HG03571 (cell line): ENCODE data around the gene HEATR9.

ENCODE experiments used
- ATAC-seq: cut with Tn5 transposase; IDR thresholded peaks from one replicate; pipeline ENCODE4 v1.9.1; 2021; ENCODE audit not compliant: unreplicated experiment

Gene HEATR9

DNA sequence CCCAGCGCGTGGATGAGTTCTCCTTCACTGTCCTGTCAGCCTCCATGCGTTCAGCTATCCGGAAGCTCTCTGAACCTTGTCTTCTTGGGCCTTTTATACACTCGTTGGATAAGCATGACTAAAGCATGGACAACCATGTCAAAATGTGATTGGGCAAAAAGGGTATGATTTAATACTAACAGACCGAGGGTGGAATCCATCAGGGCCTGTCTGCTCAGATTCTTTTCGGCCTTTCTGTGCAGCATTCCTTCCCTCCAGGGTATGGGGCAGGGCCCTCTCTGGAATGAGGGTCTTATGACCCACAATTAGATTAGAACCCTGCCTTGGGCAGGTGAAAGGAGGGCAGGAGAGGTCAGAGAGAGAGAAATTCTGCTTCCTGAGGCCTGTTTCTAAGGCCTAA lies 25.5 kb upstream of the HEATR9 start:
- no peak for ATAC-seq

DNA sequence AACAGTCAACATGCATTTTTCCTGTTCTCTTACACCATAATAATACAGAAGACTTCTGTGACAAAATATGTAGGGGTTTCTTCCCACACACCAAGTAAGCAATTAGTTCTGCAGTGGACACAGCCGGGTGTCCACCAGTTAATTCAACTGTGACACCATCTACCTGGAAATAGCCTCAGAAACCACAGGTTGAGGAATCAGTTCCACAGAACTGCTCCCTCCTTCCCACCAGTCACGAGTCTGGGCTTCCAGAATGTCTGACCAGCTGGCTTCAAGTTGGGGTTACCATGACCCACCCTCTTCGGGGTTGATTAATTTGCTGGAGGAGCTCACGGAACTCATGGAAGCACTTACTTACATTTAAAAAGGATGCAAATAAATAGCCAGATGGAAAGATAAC lies 25.1 kb upstream of the HEATR9 start:
- no peak for ATAC-seq

DNA sequence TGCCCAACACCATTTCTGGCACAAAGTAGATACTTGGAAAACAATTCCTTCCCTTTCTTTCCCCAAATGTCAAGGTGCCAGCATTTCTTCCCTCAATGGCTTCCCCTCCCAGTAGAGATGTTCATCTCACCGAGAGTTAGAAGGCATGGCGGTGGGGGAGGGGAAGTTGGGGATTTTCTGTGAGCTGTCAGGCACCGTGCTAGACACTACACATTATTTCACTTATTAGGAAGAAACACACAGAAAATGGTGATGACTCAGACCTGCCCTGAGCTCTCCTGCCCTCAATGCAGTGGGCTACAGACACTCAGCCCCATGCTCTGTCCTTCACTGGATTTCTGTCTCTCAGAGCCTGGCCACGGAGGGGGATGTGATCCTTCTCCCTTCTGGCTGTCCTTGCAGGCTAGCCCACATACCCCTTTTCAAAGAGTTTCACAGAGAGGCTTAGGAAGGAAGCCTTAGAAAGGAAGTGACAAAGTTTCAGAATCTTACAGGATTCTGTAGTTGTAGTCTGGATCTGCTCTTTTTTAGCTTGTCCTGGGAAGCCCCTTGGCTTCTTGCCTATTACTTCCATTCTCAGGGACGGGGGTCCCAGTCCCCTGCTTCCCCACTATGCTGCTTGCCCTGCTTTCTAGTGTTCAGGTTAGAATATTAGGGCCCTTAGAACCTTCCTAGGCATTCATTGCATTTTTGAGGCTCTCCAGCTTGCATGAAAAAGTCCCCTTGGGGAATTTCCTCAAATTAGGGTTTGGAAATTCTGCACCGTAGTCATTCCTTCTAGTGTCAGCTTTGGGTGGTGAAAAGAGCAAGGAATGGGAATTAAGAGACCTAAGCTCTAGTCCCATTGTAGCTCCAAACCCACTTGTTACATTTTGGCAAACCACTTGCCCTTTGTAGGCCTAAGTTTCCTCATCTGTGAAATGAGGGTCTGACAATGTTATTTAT lies 23.7 kb upstream of the HEATR9 start:
- no peak for ATAC-seq

DNA sequence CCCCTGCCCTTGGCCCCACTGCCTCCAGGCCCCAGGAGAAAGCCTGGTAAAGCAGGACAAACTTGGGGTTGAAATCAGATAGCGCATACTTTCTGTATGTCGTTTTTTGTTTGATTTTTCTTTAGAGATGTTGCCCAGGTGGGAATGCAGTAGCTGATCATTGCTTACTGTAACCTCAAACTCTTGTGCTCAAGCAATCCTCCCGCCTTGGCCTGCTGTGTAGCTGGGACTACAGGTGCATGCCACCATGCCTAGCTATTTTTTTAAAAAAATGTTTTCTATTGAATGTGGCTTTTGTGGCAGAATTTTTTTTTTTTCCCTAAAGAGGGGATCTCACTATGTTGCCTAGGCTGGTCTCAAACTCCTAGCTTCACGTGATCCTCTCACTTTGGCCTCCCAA lies 22.6 kb upstream of the HEATR9 start:
- ATAC-seq = no peak

DNA sequence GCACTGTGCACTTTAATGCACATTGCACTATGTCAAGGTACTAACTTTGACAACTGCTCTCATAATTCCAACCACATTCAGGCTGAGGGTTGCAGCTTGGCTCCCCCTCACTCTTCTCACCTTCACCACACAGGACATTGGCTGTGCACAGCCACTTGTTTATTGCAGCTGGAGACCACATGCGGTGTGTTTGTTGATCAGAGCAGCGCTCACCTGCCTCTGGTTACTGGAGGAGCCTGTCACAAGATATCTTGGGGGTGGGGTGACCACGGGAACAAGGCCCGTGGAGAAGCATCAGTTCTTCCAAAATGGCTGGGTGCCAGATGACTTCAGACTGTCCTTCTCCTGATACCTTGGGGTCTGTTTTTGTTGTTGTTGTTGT lies 22.1 kb upstream of the HEATR9 start:
- no peak for ATAC-seq

DNA sequence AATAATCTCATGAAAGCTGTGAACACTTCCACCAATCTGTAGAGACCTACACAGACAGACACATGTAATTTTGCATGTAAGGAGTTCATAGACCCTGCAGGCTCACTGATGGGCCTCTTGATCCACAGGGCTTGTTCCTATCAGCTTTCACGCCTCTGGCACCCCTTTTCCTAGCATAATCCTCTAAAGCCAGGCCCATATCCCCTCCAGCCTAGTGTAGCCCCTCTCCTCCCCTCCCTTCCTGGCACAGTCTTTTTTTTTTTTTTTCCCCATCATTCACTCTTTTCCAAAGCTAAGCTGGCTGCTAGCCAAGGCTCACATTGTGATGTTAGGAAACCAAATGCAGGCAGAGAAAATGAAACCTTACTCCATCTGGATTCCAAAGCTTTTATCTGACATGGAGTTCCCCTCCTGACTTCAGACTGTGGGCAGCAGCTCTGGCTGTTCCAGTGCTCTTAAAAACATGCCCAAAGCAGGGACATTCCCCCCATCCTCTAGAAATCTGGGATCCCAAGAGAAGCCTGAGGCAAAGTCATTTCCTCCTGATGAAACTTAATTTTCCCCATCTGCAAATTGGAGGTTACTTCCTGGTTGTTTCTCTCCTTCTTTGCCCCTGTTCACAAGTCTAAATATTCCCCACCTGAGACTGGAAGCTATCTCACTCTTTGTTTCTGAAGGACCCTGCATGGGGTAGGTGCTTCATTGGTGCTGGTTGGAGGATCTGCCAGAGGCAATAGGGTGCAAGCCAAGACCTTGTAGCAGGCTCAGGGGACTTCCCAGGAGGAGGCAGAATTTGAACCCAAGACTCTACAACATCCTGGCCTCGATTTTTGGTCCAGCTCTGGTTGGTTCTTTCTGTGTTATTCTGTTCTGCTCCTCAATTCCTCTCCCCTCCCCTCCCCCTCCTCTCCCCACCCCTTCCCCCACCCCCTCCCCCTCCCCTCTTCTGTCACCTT lies 21.4 kb upstream of the HEATR9 start:
- no peak for ATAC-seq

DNA sequence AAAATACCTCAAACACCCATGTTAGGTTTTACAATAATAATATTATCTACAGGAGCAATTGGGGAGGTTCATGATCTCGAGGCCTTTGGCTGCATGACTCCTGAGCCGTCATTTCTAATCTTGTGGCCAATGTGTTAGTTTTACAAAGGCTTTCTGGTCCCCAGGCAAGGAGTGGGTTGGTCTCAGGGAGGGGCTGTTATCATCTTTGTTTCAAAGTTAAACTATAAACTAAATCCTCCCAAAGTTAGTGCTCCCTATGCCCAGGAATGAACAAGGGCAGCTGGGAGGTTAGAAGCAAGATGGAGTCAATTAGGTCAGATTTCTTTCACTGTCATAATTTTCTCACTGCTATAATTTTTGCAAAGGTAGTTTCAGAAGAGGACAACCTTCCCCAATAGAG lies 20.6 kb upstream of the HEATR9 start:
- ATAC-seq = no peak

DNA sequence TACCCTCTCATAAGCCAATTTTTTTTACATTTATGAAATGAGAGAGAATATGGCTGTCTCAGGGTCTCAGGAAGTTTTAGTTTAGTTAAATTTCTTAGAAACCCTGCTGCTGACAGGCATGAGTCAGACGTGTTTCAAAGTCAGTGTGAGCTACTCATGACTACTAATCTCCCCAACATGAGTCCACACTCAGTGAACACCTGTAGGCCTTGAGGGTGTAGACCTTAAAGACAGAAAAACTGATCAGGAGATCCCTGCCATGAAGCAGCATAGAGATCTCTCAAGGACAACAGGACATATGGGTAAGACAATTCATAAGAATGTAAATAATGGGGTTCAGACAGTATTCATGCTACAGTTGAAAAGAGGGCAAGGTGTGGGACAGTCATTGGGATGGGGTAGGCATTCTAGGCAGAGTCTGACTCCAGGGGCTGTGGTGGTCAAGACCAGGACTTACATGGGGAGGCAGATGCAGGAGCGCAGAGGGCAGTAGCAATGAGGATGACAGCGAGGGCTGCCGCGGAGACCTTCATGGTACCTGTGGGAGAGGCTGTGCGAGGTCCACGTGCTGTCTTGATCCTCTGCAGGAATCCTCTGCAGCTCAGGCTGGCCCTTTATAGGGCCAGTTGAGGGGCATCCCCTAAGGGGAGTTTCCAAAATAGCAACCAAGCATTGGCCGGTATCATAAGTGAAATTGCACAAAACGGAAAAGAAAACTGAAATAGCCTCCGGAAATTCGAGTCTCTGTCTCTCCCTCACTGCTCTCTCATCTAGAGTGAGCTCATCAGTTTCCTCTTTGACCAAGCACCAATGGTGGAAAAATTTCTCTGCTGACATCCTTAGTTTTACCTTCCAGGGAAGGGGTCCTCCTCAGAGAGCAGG lies 11.3 kb upstream of the HEATR9 start, which contains the start of gene CCL5:
Gene CCL5 (minus strand): TSS at position 588 of the 882 bp plus-strand sequence.
- peak; percentile 81 for ATAC-seq

DNA sequence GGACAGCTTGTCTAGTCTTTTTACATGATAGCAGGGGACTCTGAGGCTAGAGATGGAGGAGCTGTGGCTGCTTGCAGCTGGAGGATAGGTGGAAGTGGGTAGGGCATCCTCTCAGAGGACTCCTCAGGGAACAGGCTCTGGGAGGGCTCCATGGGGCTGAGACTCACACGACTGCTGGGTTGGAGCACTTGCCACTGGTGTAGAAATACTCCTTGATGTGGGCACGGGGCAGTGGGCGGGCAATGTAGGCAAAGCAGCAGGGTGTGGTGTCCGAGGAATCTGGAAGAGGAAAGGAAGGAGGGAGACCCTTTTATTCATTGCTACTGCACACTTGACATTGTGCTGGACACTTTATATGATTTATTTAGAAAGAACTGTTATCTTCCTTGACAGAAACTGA lies 9.7 kb upstream of the HEATR9 start:
- no peak for ATAC-seq

DNA sequence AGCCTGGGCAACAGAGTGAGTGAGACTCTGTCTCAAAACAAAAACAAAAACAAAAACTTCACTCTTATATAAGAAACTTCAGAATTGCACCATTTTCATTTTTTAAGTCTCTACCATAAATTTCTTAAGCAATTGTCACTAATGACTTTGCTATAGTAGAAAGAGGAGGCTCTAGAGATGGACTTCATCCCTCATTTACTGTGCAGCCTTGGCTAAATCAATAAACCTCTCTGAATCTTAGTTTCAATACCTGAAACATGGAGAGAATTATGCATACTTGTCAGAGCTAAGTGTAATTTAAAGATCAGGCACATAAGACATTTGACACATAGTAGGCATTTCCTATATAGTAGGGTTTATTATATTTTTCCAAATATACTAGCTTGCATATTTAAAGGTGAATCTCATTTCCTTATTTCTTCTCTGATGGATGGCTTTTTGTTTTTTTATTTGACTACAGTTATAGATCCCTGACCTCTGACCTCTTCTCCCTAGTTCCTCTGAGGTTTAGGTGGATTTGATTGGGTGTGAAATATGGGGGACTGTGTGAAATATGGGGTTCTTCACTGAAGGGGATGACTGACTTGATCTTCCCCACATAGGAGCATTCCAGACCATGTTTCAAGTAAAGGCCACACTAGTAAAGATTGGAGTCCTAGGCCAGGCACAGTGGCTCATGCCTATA lies 8.8 kb upstream of the HEATR9 start:
- no peak for ATAC-seq

DNA sequence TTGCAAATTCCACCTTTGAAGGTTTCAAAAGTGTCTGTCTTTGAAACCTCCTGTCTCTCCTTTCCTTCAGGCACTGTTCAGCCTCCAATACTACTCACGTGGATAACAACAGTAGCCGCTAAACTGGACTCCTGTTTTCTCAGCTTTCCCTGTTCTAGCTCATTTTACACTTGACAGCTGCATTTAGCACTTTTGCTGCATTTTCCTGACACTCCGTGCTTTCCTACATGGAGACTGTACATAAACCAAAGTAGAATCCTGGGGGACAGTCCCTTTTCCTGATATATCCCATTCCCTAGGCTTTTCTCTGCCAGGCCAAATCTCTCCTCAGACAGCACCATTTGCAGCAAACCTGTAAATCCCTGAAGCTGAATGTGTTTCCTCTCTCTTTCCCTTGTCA lies 7.8 kb upstream of the HEATR9 start:
- ATAC-seq = no peak

DNA sequence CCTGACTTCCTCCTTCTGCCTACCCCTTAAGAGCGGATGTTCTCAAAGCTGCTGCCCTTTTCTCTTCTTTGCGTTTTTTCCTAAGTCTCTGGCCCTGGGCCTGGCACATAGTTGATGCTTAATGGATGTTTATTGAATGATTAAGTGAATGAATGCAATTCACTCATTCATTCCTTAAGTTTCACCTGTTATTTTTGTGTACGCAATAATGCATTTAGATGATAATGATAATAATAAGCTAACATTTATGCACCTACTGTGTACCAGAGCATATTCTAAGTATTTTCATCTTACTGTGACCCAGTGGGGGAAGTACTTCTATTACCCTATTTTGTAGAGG lies 7.1 kb upstream of the HEATR9 start:
- no peak for ATAC-seq

DNA sequence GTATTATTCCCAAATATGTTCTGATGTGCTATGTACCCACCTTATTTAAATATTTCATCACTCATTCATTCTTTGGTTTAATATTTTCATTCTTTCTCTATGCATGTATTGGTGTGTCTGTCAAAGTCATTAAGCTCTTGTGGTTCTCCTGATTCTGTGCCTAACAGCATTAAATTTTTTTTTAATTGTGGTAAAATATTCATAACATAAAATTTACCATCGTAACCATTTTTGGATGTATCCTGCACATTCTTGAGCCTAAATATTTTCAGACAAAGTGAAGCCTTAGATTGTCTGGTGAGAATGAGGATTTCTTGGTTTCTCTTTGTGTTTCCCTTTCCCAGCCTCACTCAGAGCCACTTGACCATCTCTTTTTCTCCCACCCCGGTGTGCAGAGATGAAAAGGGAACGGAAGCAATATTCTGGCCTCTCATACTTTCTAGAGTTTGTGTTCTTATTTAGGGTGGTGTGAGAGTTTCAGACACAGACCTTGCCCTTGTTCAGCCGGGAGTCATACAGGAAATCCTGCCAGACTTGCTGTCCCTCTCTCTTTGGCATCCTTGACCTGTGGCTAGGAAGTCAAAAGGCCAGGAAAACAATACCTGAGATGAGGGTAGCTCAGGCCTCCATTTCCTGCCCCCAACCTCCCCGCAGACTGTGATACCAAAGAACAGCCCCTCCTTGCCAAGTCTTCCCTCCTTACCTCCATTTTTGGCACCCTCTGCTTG lies 6.5 kb upstream of the HEATR9 start:
- ATAC-seq = no peak

DNA sequence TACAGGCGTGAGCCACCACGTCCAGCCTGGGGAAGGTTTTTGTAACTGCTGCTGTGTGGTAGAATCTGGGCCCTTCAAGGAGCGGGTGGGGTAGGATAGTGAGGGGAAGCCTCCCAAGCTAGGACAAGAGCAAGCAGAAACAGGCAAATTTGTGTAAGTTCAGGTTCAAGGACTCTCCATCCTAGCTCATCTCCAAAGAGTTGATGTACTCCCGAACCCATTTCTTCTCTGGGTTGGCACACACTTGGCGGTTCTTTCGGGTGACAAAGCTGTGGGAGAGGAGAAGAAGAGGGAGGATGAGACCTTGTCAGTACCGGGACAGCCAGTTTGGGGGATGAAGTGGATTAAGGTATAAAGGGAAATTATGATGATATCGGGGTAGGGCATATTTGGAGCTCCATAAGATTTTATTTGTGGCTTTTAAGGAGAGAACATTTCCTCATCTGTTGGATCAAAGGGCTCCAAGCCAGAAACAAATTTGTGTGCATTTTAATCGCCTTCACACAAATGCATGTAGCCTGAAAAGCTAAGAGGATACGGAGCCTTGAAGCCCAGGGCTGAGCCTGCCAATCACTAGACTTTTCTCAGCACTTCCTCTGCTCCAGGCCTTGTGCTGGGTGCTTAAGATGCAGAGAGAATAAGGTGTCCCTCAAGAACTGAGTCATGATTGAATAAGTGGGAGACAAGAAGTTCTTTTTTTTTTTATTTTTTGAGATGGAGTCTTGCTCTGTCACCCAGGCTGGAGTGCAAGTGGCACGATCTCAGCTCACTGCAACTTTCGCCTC lies 3.7 kb upstream of the HEATR9 start:
- no peak for ATAC-seq

DNA sequence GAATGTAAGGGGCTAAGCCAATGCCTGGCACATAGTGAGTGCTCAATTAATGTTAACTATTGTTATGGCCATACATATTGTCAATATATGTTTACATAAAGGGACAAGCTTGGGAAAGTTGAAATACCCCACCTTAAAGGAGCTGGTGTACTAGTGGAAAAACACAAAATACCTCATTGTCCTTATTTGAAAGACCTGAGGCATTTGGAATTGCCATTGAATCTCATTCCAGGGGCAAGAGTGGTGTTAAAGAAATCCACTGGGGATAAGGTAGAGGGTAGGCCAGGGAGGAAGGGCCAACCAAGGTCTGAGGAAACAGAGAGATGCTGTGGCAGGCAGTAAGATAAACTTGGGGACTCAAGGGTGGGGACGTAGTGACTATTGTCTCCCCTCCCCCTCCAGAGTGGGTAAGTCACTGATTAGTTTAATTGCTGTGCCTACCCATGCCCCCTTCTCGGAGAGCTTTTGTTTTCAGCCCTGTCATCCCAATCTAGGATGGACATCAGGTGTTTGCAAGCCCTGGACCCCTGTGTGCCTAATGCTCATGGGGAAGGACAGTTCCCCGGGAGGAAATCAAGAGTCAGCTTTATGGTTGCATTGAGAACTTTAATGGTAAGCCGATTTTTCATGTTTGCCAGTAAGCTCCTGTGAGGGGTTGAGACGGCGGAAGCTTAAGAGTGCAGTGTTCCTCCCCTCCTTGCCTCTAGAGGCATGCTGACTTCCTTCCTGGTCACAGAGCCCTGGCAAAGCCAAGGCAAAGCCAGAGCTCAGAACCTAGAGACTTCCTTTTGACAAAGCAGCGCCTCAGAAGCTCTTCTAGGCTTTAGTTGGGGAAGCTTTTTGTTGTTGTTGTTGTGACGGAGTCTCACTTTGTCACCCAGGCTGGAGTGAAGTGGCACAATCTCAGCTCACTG lies 2.5 kb upstream of the HEATR9 start:
- ATAC-seq = no peak

DNA sequence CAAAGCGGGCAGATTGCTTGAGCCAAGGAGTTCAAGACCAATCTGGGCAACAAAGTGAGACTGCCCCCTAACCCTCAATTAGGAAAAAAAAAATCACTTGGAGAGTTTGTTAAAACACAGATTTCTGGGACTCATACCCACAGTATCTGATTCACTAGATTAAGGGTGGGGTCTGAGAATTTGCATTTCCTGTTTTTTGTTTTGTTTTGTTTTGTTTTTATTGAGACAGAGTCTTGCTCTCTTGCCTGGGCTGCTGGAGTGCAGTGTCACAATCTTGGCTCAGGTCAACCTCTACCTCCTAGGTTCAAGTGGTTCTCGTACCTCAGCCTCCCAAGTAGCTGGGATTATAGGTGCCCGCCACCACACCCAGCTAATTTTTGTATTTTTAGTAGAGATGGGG lies 1.1 kb downstream of the HEATR9 start:
- no peak for ATAC-seq

DNA sequence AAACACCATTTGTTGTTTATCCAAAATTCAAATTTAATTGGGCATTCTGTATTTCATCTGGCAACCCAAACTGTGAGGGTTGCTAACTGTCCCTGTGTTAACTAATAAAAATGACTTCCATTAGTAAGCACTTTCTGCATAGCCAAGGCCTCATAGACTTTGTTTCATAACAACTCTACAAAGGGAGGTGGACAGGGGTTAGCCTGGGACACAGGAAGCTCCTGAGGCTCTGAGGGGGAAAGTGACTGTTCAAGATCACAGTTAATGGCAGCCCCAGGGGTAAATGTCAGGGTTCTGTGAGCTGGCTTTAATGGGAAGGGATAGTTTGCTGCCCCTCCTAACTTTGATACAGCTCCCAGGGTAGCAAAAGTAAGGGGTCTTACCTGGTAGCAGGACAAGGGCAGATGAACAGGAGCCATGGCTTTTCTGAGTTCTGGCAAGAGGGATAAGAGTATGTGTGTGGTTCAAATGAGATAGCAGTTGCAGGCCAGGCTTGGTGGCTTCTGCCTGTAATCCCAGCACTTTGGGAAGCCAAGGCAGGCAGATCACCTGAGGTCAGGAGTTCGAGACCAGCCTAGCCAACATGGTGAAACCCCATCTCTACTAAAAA lies 2.2 kb downstream of the HEATR9 start:
- ATAC-seq = no peak
